ENCODE results near the gene CYP27C1.
"Not testable (repeated sequence)": the region's sequence is repeated elsewhere in the genome, so short reads cannot be mapped to it uniquely, and the experiment has no call there.

Gene CYP27C1, protein sequence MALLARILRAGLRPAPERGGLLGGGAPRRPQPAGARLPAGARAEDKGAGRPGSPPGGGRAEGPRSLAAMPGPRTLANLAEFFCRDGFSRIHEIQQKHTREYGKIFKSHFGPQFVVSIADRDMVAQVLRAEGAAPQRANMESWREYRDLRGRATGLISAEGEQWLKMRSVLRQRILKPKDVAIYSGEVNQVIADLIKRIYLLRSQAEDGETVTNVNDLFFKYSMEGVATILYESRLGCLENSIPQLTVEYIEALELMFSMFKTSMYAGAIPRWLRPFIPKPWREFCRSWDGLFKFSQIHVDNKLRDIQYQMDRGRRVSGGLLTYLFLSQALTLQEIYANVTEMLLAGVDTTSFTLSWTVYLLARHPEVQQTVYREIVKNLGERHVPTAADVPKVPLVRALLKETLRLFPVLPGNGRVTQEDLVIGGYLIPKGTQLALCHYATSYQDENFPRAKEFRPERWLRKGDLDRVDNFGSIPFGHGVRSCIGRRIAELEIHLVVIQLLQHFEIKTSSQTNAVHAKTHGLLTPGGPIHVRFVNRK

GRCh38 chr2:127220102-127220767 is at the start of gene CYP27C1:
Gene CYP27C1, minus strand, starts transcription at chr2:127220299. Its CDS starts 29 bp downstream, at chr2:127220270.
- peak; percentile 4 for DNase-seq

DNA sequence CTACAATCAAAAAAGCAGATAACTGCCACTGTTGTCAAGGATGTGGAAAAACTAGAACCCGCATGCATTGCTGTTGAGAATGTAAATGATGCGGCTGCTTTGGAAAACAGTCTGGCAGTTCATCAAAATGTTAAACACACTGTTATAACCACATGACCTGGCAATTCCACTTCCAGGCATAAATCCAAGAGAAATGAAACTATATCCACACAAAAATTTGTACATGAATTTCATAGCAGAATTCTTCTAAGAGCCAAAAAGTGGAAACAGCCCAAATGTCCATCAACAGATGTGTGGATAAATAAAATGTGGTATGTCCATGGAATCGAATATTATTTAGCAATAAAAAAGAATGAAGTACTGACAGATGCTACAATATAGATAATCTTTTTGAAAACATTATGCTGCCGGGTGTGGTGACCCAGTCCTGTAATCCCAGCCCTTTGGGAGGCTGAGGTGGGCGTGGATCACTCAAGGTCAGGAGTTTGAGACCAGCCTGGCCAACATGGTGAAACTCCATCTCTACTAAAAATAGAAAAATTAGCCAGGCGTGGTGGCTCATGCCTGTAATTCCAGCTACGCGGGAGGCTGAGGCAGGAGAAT is 41.8 kb upstream of the CYP27C1 start:
- DNase-seq, result no peak

- no peak for DNase-seq
Observed at GRCh38 chr2:127259355-127259754, 39.3 kb upstream of the CYP27C1 start.

GRCh38 chr2:127256866-127257265 is 36.8 kb upstream of the CYP27C1 start:
- no peak for DNase-seq

GRCh38 chr2:127256381-127256780 is 36.3 kb upstream of the CYP27C1 start:
- no peak for DNase-seq

DNA sequence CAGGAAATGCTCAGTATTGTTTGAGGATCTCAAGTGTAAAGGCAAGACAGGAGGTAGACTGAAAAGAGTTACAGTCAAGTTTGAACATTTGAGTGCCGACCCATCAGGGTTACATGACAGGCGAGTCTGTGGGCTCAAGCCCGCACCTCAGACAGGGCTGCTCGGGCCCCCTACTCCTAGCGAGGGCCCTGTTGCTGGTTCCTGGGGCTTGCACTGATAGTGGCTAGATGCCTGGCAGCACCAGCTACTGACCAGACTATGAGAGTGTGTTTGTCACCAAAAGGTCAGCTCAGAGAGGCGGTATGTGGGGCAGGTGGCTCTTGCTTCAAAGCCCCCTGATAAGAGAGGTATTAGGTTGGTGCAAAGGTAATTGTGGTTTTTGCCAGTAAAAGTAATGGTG is 35.6 kb upstream of the CYP27C1 start:
- no peak for DNase-seq

DNA sequence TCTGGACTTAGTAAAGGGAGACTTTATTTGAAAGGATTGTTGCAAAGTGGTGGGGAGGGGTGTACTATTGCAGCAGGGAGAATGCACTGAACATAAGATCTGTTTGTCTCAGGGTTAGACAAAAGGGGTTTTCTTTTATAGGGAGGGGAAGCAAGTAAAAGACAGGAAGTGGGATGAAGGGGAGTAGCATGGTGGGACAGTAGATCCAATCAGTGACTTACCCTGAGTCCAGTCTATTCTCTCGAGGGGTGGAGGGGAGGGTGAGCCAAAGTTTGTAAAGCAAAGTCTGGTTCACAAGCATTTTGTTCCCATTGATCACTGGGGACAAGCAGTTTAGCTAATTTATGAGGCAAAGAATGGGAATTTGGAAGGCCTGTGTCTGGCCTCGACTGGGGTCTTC is 35.0 kb upstream of the CYP27C1 start:
- DNase-seq, result no peak

DNA sequence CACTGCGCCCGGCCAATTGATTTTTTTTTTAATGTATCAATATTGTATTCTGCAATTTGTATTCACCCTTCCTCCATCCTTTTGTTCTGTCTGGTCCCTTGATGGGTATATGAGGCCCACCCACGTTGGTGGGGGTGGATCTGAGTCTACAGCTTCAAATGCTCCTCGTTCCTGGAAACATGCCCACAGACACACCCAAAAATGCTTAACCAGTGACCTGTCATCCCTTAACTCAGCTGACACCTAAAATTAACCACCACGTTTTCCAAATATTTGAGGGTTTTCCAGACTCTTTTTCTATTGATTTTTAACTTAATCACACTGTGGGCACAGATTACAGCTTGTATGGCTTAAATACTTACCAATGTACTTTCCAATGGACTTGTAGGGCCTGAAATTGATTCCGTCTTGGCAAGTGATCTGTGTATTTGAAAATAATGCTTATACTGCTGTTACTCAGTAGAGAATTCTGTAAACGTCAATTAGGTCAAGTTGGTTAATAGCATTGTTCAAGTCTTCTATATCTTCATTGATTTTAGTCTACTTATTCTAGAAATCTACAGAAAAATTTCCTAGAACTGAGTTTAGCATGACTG is 34.4 kb upstream of the CYP27C1 start:
- no peak for DNase-seq

GRCh38 chr2:127241184-127241583 is 21.1 kb upstream of the CYP27C1 start:
- not testable (repeated sequence) for DNase-seq

DNA sequence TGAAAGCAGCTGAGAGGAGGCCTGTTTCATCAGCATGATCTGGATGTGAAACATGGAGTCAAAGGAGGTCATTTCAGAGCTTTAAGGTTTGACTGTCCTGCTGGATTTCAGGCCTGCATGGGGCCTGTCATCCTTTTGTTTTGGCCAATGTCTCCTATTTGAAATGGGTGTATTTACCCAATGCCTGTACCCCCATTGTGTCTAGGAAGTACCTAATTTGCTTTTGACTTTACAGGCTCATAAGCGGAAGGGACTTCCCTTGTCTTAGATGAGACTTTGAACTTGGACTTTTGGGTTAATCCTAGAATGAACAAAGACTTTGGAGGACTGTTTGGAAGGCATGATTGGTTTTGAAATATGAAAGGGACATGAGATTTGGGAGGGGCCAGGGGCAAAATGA is 19.3 kb upstream of the CYP27C1 start:
- DNase-seq, result no peak

- DNase-seq, result not testable (repeated sequence)
Observed at GRCh38 chr2:127237768-127238167, 17.7 kb upstream of the CYP27C1 start.

GRCh38 chr2:127235082-127235702 is 15.1 kb upstream of the CYP27C1 start:
- no peak for DNase-seq

DNA sequence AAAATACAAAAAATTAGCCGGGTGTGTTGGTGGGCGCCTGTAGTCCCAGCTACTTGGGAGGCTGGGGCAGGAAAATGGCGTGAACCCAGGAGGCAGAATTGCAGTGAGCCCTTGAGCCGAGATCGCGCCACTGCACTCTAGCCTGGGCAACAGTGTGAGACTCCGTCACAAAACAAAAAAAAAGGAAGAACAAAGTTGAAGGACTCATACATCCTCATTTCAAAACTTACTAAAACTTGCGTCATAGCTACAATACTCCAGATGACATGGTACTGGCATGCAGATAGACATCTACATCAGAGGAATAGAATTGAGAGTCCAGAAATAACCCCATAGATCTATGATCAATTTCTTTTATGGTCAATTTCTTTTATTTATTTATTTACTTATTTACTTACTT is 13.6 kb upstream of the CYP27C1 start:
- no peak for DNase-seq

GRCh38 chr2:127231130-127231865 is 11.2 kb upstream of the CYP27C1 start:
- no peak for DNase-seq

GRCh38 chr2:127229555-127229954 is 9.5 kb upstream of the CYP27C1 start:
- DNase-seq, result no peak

- no peak for DNase-seq
Observed at GRCh38 chr2:127228102-127228501, 8.0 kb upstream of the CYP27C1 start.

DNA sequence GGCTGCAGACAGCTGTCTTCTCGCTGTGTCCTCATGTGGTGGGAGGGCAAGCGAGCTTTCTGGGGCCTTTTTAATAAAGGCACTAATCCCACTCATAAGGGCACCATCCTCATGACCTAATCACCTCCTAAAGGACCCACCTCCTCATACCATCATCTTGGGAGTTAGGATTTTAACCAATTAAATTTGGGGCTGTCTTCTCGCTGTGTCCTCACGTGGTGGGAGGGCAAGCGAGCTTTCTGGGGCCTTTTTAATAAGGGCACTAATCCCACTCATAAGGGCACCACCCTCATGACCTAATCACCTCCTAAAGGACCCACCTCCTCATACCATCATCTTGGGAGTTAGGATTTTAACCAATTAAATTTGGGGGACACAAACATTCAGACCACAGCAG is 7.2 kb upstream of the CYP27C1 start:
- not testable (repeated sequence) for DNase-seq

GRCh38 chr2:127226520-127227263 is 6.6 kb upstream of the CYP27C1 start:
- no peak for DNase-seq

- DNase-seq, result no peak
Observed at GRCh38 chr2:127226132-127226519, 6.0 kb upstream of the CYP27C1 start.

- no peak for DNase-seq
Observed at GRCh38 chr2:127225186-127225960, 5.3 kb upstream of the CYP27C1 start.

Data from CD4-positive, alpha-beta T cell treated with Interleukin-6 for 4 hours (primary cell).